MG63 (cell line): ENCODE data around the gene TRMU. TPM values are rescaled to one million over a fixed set of nuclear protein-coding genes. Genes with fewer than 3 reads are reported as not detected.

Source experiments
- DNase-seq: peaks from one replicate; pipeline ENCODE4 v3.0.0-alpha.2; 2020
- H3K27me3 ChIP-seq: fragments of 250-450 bp; sonication (Bioruptor Pico); 2 replicates; pipeline ENCODE4 v1.5.1; 2020; ENCODE audit warnings: mild to moderate bottlenecking, moderate library complexity
- H3K36me3 ChIP-seq: fragments of 250-450 bp; sonication (Bioruptor Pico); 2 replicates; pipeline ENCODE4 v1.5.1; 2020; ENCODE audit warnings: mild to moderate bottlenecking, moderate library complexity
- H3K4me3 ChIP-seq: fragments of 250-450 bp; sonication (Bioruptor Pico); 2 replicates; pipeline ENCODE4 v1.5.1; 2020; ENCODE audit warnings: mild to moderate bottlenecking, moderate library complexity
- H3K9me3 ChIP-seq: fragments of 250-450 bp; sonication (Bioruptor Pico); 2 replicates; pipeline ENCODE4 v1.5.1; 2020; ENCODE audit warnings: mild to moderate bottlenecking, moderate library complexity
- total RNA-seq: library from RNA; depleted of rRNA; stranded (reverse); fragments of >200 nt; shearing (Covaris generic); gene quantifications from 2 replicates; pipeline ENCODE4 v1.2.3, GENCODE V29; 2014; ENCODE audit warnings: low replicate concordance; rRNA removed

The TRMU gene
- 53.9 and 62.1 TPM in 2 replicates for total RNA-seq

- H3K9me3 ChIP-seq: no peaks in the 10 kb centered on the region
- no peaks in the 10 kb centered on the region for H3K27me3 ChIP-seq
- H3K36me3 ChIP-seq: peaks cover 57% of the 10 kb centered on the region
- H3K4me3 ChIP-seq: peak within 1 kb of the TSS; percentile 92
- peak; percentile 88 for DNase-seq
These were observed at the start of gene TRMU for GRCh38 chr22:46335201-46336118. Gene TRMU (plus strand): TSS chr22:46335714. CDS start chr22:46335765, 51 bp downstream.

- Histone ChIP-seq H3K4me3 (no peak overlapping the region), H3K9me3 (no peaks in the 10 kb centered on the region), H3K27me3 (no peaks in the 10 kb centered on the region), H3K36me3 (peaks cover 14% of the 10 kb centered on the region)
- DNase-seq: no peak
These were observed 49.5 kb upstream of the TRMU start for GRCh38 chr22:46286006-46286405.

GRCh38 chr22:46286941-46287872 is 48.3 kb upstream of the TRMU start:
- DNase-seq: no peak
- peaks cover 14% of the 10 kb centered on the region for H3K36me3 ChIP-seq
- H3K9me3 ChIP-seq: no peaks in the 10 kb centered on the region
- H3K4me3 ChIP-seq: no peak overlapping the region
- H3K27me3 ChIP-seq: no peaks in the 10 kb centered on the region

- Histone ChIP-seq H3K9me3 (no peaks in the 10 kb centered on the region), H3K36me3 (peaks cover 14% of the 10 kb centered on the region), H3K4me3 (no peak overlapping the region), H3K27me3 (no peaks in the 10 kb centered on the region)
- DNase-seq: no peak
These were observed 47.4 kb upstream of the TRMU start for GRCh38 chr22:46287873-46288751.

- Histone ChIP-seq H3K4me3 (no peak overlapping the region), H3K27me3 (no peaks in the 10 kb centered on the region), H3K36me3 (peaks cover 14% of the 10 kb centered on the region), H3K9me3 (no peaks in the 10 kb centered on the region)
- no peak for DNase-seq
These were observed 46.7 kb upstream of the TRMU start for GRCh38 chr22:46288846-46289243.

GRCh38 chr22:46289244-46289891 is 46.1 kb upstream of the TRMU start:
- DNase-seq: no peak
- Histone ChIP-seq H3K36me3 (peaks cover 10% of the 10 kb centered on the region), H3K4me3 (no peak overlapping the region), H3K9me3 (no peaks in the 10 kb centered on the region), H3K27me3 (no peaks in the 10 kb centered on the region)

- DNase-seq: no peak
These were observed 45.2 kb upstream of the TRMU start for GRCh38 chr22:46290121-46290842.

GRCh38 chr22:46290843-46291785 is 44.4 kb upstream of the TRMU start:
- peaks cover 2% of the 10 kb centered on the region; the same call in 1 of the 2 replicates for H3K36me3 ChIP-seq
- DNase-seq: no peak
- no peak overlapping the region for H3K4me3 ChIP-seq
- no peaks in the 10 kb centered on the region for H3K27me3 ChIP-seq
- H3K9me3 ChIP-seq: no peaks in the 10 kb centered on the region

More at GRCh38 chr22:46290121-46290842, 45.2 kb upstream of the TRMU start:
- Histone ChIP-seq H3K4me3 (no peak overlapping the region), H3K9me3 (no peaks in the 10 kb centered on the region), H3K27me3 (no peaks in the 10 kb centered on the region), H3K36me3 (peaks cover 5% of the 10 kb centered on the region)

GRCh38 chr22:46292173-46292572 is 43.3 kb upstream of the TRMU start:
- Histone ChIP-seq H3K9me3 (no peaks in the 10 kb centered on the region), H3K4me3 (no peak overlapping the region), H3K36me3 (peaks cover 2% of the 10 kb centered on the region; the same call in 1 of the 2 replicates), H3K27me3 (no peaks in the 10 kb centered on the region)
- no peak for DNase-seq

- H3K4me3 ChIP-seq: no peak overlapping the region
- no peak for DNase-seq
- peaks cover 8% of the 10 kb centered on the region; the same call in 1 of the 2 replicates for H3K36me3 ChIP-seq
- no peaks in the 10 kb centered on the region for H3K9me3 ChIP-seq
- H3K27me3 ChIP-seq: no peaks in the 10 kb centered on the region
These were observed 42.8 kb upstream of the TRMU start for GRCh38 chr22:46292732-46293131.

- Histone ChIP-seq H3K9me3 (no peaks in the 10 kb centered on the region), H3K4me3 (no peak overlapping the region), H3K27me3 (no peaks in the 10 kb centered on the region), H3K36me3 (peaks cover 12% of the 10 kb centered on the region)
- DNase-seq: no peak
These were observed 41.8 kb upstream of the TRMU start for GRCh38 chr22:46293577-46294260.

GRCh38 chr22:46294784-46295183 is 40.7 kb upstream of the TRMU start:
- peaks cover 20% of the 10 kb centered on the region for H3K36me3 ChIP-seq
- H3K27me3 ChIP-seq: no peaks in the 10 kb centered on the region
- no peak overlapping the region for H3K4me3 ChIP-seq
- no peaks in the 10 kb centered on the region for H3K9me3 ChIP-seq
- DNase-seq: no peak

- no peaks in the 10 kb centered on the region for H3K9me3 ChIP-seq
- H3K36me3 ChIP-seq: peaks cover 26% of the 10 kb centered on the region
- H3K27me3 ChIP-seq: no peaks in the 10 kb centered on the region
- H3K4me3 ChIP-seq: peak overlapping the region; percentile 73
- DNase-seq: peak; percentile 19
These were observed 40.1 kb upstream of the TRMU start for GRCh38 chr22:46295277-46295971.
